Islet of Langerhans (tissue), 1 donor: Measurements from ENCODE around the gene CAP2.
"Not testable (repeated sequence)": the region's sequence is repeated elsewhere in the genome, so short reads cannot be mapped to it uniquely, and the experiment has no call there.

Experiments
- FAIRE-seq: peaks from one replicate; lab custom pipeline; 2011; peaks lifted over from hg19 to GRCh38; lab: Jason Lieb, UNC

CAP2 gene

GRCh38 chr6:17439243-17439993 lies 46.0 kb downstream of the CAP2 start:
- FAIRE-seq = no peak

- not testable (repeated sequence) for FAIRE-seq
Measured at GRCh38 chr6:17440811-17441210, 47.4 kb downstream of the CAP2 start.

- no peak for FAIRE-seq
Measured at GRCh38 chr6:17442196-17442595, 48.8 kb downstream of the CAP2 start.

GRCh38 chr6:17446713-17447112 lies 53.3 kb downstream of the CAP2 start:
- no peak for FAIRE-seq

DNA sequence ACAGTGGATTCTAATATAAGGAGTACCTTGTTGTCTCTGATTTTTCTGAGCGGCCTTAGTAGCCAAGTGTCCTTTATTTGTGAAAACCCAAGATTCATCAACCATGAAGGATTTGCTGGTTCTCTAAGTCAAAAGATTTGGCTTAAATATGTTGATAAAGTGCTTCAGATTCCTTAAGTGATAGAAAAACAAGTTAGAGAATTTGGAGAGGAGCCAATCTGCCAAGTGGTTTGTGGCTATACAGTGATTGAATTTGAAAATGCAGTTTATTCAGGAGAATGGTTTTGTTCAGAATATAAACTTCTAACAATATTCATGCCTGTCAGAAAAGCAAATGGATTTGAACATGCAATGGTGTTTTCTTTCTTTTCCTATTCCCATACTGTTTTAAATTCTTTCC lies 54.8 kb downstream of the CAP2 start:
- no peak for FAIRE-seq

DNA sequence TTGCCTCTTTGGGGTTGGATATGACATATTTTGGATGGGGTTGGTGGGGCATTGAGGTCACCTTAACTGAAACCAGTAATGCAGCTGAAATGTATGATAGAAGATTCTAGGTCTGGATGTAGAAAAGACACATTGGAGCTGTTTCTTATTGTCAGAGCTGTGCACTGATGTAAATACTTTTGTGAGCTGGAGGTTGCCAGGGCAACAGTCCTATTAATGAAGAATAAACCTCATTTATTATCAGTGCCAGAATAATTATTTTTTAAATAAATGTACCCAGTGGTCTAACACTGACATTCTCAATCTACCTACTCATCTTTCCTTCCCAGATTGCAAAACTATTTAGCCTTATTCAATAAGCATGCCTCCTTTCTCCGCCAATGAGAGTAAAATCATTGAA lies 57.0 kb downstream of the CAP2 start:
- no peak for FAIRE-seq

DNA sequence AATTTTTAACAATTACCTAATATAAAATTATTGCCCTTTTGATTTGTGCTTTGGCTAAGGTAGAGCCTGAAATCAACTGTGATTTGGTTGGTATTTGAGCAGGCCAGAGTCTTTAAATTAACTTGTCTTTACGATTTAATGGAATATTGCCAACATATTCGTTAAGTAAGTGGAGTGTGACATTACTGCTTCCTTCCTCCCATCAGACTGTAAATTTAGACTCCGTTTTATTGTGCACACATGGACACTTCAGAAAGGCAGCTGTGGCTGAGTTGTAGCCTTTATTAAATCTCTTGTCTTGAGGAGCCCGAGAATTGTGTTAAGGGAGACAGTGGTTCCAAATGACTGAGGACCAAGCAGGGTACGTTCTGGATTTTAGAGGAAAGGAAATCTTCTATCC lies 57.4 kb downstream of the CAP2 start:
- no peak for FAIRE-seq

DNA sequence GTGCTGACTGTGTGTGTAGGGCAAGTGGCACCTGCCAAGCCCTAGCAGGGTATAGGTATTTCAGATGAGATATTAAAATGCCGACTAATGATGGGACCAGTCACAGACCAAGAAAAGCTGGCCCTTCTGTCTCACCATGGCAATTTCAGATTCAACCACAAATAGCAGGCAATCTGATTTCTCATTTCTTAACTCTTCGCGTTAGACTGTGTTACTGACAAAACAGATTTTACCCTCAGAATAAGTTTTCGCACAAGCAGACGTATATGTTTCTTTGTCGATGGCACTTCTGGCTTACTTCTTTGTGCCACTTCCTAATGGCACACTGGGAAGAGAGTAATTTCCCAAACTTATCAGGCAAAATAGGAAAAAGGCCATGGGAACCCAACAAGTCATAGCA lies 58.7 kb downstream of the CAP2 start:
- no peak for FAIRE-seq

DNA sequence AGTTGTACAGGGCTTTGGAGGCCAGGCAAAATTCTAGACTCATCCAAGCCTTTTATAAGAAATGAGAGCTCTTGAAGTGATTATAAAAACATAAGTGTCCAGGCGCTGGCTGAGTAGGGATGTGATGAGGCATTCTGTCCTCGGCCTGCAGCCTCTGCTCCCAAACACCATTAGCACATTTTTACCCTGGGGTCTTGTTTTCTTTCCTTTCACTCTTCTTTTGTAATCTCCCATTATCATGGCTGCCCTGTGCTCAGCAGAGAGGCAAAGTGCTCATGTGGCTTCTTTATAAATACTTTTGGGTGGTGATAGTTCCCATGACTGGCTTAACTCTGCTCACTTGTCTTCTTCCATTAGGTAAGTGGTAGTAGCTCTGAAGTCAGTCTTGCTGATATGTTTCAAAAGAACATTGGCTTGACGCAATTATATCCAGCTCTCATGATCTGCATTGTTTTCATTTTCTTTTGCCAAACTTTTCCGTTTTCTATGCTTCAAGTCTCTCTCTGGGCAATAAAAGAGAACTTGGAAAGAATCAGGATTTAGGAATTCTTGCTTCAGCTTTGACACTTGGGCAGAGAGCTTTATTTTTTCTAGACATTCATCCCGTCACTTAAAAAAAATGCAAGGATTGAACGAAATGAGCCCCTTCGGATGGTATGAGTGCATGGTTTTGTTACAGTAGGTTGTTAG lies 61.1 kb downstream of the CAP2 start:
- no peak for FAIRE-seq

DNA sequence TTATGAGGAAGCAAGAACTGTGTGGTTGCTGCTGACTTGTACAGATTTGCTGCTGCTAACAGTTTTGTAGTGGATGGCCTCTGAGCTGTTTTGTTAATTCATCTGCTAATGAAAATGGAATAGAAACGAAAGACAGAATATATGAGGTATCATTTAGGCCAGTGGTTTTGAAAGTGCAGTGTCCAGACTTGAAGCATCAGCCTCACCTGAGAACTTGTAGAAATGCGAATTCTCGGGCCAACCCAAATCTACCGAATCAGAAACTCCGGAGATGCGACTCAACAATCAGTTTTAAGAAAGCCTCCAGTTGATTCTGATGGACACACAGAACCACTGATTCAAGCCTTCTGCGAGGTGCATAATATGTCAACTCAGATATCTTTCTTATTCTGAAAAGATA lies 62.5 kb downstream of the CAP2 start:
- no peak for FAIRE-seq

- FAIRE-seq = no peak
Measured at GRCh38 chr6:17456711-17457110, 63.3 kb downstream of the CAP2 start.

DNA sequence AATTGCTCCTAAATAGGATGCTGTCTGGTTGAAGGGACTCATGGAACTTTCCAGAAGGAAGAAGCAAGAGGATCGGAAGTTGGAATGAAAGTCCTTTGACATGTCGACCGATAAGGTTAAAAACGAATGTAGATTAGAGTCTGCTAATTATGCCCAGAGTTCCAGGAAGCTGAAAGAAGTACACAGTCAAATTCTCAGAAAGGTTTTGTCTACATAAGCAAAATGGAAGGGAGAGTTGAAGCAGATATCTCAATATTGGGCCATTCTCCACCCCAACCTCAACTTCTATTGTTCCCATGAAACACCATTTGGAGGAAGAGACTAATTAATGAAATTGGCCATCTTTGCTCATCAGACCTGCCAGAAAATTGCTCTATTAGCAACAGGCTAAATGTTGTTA lies 64.0 kb downstream of the CAP2 start:
- no peak for FAIRE-seq

- no peak for FAIRE-seq
Measured at GRCh38 chr6:17457956-17458355, 64.6 kb downstream of the CAP2 start.

DNA sequence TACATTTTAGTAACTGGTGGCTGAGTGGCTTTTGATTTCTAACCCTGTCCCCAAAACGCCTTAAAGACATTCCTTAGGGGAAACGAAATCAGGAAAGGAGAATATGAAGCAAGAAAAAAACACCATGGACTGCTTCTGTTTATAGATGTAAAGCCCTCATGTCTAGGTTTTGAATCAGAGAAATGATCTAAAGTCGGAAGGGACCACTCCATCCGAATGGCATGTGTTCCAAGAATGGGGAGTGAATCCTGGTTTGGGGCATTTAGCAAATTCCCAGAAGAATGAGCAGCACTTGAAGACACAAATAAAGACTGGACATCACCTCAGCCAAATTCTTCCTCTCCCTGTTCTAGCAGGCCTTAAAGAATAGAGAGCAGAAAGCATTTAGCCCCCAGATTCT lies 65.6 kb downstream of the CAP2 start:
- FAIRE-seq = no peak

DNA sequence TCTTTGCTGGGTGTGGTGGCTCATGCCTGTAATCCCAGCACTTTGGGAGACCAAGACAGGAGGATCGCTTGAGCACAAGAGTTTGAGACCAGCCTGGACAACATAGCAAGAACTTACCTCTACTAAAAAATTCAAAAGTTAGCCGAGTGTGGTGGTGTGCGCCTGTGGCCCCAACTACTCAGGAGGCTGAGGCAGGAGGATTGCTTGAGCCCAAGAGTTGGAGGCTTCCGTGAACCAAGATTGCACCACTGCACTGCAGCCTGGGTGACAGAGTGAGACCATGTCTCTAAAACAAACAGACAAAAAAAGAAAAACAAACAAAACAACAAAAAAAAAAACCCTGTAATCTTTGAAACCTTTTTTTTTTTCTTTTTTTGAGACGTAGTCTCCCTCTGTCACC lies 67.5 kb downstream of the CAP2 start:
- no peak for FAIRE-seq

GRCh38 chr6:17466147-17466546 lies 72.8 kb downstream of the CAP2 start:
- FAIRE-seq = no peak

DNA sequence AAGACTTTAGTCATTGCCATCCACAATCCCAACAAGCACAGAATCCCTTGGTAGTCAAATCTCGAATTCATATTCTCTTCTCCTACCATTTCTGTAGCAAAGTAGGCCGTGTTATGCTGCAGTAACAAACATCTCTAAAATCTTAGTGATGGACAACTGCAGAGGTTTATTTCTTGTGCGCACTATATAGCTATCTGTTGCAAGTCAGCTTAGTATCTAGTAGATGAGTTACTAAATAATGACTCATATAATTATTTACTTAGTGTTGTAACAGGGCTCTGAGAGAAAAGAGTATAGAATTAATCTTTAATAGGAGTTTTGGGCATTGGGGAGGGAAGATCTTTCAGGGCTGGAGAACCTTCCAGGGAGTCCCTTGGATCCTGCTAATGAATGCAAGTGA lies 73.3 kb downstream of the CAP2 start:
- no peak for FAIRE-seq

- no peak for FAIRE-seq
Measured at GRCh38 chr6:17469006-17469832, 75.8 kb downstream of the CAP2 start.

GRCh38 chr6:17470202-17470937 lies 77.0 kb downstream of the CAP2 start:
- no peak for FAIRE-seq

GRCh38 chr6:17470938-17471327 lies 77.5 kb downstream of the CAP2 start:
- FAIRE-seq = no peak

DNA sequence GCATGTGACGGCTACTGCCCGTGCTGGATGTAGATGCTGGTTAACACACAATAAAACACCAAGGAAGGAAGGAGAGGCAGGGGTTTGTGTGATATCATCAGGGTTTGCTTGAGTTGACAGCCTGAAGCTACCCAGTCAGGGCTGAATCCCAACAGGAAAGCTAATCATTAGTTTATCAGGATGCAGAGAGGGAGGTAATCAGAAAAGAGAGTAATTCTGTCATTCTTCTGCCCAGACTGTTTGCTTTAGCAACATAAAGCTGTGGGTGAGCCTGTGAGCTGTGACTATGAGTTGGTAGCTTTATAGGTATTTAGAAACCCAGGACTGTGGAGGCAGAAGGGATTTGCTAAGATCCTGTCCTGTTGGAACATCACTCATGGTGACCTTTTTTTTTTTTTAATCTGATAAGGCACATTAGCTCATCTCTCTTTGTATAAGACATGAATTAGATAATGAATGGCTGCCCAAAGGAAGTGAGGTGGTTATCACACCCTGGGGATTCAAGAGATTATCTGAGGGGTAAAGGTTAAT lies 79.3 kb downstream of the CAP2 start:
- no peak for FAIRE-seq

- no peak for FAIRE-seq
Measured at GRCh38 chr6:17473554-17473953, 80.2 kb downstream of the CAP2 start.
